ENCODE data around the gene HIF3A.

DNA sequence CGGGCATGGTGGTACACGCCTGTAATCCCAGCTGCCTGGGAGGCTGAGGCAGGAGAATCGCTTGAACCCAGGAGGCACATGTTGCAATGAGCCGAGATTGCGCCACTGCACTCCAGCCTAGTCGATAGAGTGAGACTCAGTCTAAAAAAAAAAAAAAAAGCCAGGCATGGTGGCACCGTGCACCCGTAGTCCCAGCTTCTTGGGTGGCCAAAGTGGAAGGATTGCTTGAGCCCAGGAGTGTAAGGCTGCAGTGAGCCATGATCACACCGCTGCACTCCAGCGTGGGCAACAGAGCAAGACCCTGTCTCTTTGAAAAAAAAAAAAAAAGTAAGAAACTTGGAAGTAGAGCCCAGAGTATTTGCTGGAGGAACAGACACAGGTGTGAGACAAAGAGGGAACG lies 88.8 kb downstream of the HIF3A start:
- TF ChIP-seq, protein P1, sequence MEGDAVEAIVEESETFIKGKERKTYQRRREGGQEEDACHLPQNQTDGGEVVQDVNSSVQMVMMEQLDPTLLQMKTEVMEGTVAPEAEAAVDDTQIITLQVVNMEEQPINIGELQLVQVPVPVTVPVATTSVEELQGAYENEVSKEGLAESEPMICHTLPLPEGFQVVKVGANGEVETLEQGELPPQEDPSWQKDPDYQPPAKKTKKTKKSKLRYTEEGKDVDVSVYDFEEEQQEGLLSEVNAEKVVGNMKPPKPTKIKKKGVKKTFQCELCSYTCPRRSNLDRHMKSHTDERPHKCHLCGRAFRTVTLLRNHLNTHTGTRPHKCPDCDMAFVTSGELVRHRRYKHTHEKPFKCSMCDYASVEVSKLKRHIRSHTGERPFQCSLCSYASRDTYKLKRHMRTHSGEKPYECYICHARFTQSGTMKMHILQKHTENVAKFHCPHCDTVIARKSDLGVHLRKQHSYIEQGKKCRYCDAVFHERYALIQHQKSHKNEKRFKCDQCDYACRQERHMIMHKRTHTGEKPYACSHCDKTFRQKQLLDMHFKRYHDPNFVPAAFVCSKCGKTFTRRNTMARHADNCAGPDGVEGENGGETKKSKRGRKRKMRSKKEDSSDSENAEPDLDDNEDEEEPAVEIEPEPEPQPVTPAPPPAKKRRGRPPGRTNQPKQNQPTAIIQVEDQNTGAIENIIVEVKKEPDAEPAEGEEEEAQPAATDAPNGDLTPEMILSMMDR (IDR thresholded peaks at IDR 0.05): no peak
- no peak for TF ChIP-seq POLR2AphosphoS5 (IDR thresholded peaks at IDR 0.05)
